Urinary bladder (tissue), 4 donors: ENCODE data around the gene HSD3B7. TPM values are rescaled to one million over a fixed set of nuclear protein-coding genes. Genes with fewer than 3 reads are reported as not detected.

Source experiments
- DNase-seq: peaks from one replicate; pipeline ENCODE4 v3.0.0-alpha.2; 2015; ENCODE audit errors: extremely low spot score
- H3K27ac ChIP-seq: one replicate; pipeline ENCODE4 v1.5.1; 2013; ENCODE audit warnings: low read depth, mild to moderate bottlenecking, moderate library complexity
- H3K36me3 ChIP-seq: one replicate; pipeline ENCODE4 v1.6.1; 2013; ENCODE audit warnings: mild to moderate bottlenecking, moderate library complexity; ENCODE audit not compliant: insufficient read depth
- H3K4me1 ChIP-seq: one replicate; pipeline ENCODE4 v1.6.1; 2013; ENCODE audit warnings: mild to moderate bottlenecking, moderate library complexity; ENCODE audit not compliant: insufficient read depth
- H3K4me3 ChIP-seq: one replicate; pipeline ENCODE4 v1.5.1; 2013; ENCODE audit warnings: low read depth, low read length
- WGBS: extraction: QIAGEN DNeasy Blood & Tissue Kit; methylation state at CpG from one replicate; pipeline ENCODE4 v1.1.7; 2013; 5-methylcytosine and 5-hydroxymethylcytosine counted together
- polyA plus RNA-seq: library from polyadenylated mRNA; stranded (reverse); fragments of 200-250 nt; gene quantifications from one replicate; pipeline ENCODE4 v1.2.3, GENCODE V29; 2013
- total RNA-seq: library from RNA; depleted of rRNA; stranded (reverse); fragments of >200 nt; gene quantifications from one replicate; pipeline ENCODE4 v1.2.3, GENCODE V29; 2014
- donor health status: healthy with polysubstance abuse.
- donor health status: healthy.

Gene HSD3B7
- total and polyA plus RNA-seq, 2 donors = 11.0 to 20.3 TPM

DNA sequence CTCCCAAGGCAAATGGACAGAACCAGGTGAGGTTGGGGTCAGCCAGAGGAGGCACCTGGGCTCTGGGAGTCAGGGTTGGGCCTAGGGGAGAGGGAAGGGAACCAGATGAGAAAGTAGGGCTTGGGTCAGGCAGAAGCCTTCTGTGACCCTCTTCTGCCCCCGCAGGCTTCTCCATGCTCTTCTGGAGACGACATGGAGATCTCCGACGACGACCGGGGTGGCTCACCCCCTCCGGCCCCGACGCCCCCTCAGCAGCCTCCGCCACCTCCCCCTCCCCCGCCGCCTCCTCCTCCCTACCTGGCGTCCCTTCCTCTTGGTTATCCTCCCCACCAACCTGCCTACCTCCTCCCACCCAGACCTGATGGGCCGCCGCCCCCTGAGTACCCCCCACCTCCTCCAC is 19.6 kb upstream of the HSD3B7 start:
- WGBS = 87% methylated on average over 15 of the region's 15 CpGs
- DNase-seq = no peak
- no peaks in the 10 kb centered on the region for H3K4me1 ChIP-seq
- peaks cover 2% of the 10 kb centered on the region for H3K36me3 ChIP-seq
- no peak overlapping the region for H3K27ac ChIP-seq
- H3K4me3 ChIP-seq = no peak overlapping the region

DNA sequence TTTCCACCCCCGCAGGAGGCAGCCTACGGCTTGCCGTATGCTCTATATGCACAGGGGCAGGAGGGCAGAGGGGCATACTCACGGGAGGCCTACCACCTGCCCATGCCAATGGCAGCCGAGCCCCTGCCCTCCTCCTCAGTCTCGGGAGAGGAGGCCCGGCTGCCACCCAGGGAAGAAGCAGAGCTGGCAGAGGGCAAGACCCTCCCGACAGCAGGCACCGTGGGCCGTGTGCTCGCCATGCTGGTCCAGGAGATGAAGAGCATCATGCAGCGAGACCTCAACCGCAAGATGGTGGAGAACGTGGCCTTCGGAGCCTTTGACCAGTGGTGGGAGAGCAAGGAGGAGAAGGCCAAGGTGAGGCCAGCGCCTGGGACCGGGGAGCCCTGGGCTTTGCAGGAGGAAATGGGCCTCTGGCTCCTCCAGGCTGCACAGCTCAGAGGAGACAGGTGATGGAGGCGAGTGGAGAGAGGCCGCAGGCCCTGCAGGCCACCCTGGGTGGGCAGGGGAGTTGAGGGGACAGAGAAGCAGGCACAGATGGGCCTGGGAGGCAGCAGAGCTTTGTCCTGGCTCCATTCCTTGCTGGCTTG is 18.9 kb upstream of the HSD3B7 start:
- no peak for DNase-seq
- 93% methylated on average over 19 of the region's 19 CpGs for WGBS
- no peak overlapping the region for H3K4me3 ChIP-seq
- H3K36me3 ChIP-seq = peaks cover 4% of the 10 kb centered on the region
- no peak overlapping the region for H3K27ac ChIP-seq
- no peaks in the 10 kb centered on the region for H3K4me1 ChIP-seq

DNA sequence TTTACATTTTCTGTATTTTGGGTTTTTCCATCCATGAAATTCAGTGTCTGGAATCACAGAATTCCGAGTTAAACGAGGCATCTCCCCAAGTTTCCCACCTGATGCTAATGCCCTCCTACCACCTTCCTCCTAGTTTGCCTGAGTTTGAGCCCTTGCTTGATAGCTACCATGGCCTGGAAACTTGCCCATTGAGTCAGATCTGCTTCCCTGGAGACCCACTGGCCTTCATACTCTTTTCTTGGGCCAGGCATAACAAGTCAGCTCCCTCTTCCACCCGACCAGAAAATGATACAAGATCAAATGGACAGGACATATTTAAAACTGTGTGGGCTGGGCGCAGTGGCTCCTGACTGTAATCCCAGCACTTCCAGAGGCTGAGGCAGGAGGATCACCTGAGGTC is 17.2 kb upstream of the HSD3B7 start:
- H3K4me3 ChIP-seq = no peak overlapping the region
- no peak overlapping the region for H3K27ac ChIP-seq
- no peak for DNase-seq
- no peaks in the 10 kb centered on the region for H3K4me1 ChIP-seq
- peaks cover 4% of the 10 kb centered on the region for H3K36me3 ChIP-seq
- WGBS = 93% methylated on average over 4 of the region's 4 CpGs

DNA sequence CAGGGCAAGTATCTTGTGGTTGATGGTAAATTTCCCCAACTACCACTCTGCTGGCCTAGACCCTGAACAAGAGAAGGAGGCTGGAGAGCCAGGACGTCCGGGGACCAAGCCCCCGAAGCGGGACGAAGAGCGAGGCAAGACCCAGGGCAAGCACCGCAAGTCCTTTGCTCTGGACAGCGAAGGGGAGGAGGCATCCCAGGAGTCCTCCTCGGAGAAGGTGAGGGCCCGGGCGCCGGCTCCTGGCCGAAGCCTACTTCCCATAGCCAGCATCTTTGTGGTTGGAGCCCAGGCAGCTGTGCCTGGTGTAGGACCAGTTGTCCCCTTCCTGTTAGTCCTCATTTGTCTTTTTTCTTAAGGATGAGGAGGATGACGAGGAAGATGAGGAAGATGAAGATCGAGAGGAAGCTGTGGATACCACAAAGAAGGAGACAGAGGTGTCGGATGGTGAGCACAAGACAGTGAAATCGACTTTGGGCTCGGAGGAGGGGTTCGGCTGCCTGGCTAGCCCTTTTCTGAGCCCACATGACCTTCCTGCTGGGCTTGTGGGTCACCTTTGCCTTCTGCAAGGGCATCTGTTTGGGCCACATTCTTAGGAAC is 15.7 kb upstream of the HSD3B7 start:
- H3K36me3 ChIP-seq = peaks cover 4% of the 10 kb centered on the region
- no peak overlapping the region for H3K27ac ChIP-seq
- no peak for DNase-seq
- H3K4me3 ChIP-seq = no peak overlapping the region
- 95% methylated on average over 19 of the region's 19 CpGs for WGBS
- H3K4me1 ChIP-seq = no peaks in the 10 kb centered on the region

DNA sequence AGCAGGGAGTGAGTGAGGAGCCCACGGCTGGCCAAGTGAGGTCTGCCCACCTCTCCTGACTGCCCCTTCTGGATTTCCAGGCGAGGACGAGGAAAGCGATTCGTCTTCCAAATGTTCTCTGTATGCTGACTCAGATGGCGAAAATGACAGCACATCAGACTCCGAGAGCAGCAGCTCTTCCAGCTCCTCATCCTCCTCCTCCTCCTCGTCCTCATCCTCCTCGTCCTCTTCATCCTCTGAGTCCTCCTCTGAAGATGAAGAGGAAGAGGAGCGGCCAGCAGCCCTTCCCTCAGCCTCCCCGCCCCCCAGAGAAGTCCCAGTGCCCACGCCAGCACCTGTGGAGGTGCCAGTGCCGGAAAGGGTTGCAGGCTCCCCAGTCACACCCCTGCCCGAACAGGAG is 13.7 kb upstream of the HSD3B7 start:
- peaks cover 2% of the 10 kb centered on the region for H3K36me3 ChIP-seq
- 94% methylated on average over 14 of the region's 14 CpGs for WGBS

DNA sequence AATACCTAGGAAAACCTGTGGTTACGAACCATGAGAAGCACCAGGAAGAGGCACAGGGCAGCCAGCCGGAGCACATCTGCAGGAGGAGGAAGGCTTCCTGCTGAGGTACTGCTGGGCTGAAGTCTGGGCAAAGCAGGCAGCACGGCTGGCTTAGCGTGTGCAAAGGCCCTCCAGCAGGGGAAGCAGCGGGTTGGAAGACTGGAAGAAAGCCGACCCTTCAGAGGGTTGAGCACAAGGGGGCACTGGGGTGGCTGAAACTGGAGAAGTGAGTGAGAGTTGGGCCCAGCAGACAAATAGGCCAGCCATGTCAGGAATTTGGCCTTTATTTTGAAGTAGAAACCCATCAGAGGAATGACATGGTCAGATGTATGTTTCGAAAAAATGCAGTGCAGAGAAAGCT is 12.1 kb upstream of the HSD3B7 start:
- peaks cover 2% of the 10 kb centered on the region for H3K36me3 ChIP-seq
- no peak for DNase-seq
- WGBS = 85% methylated on average over 7 of the region's 7 CpGs
- no peak overlapping the region for H3K4me3 ChIP-seq
- no peak overlapping the region for H3K27ac ChIP-seq
- no peaks in the 10 kb centered on the region for H3K4me1 ChIP-seq

More for the DNA sequence above, 13.7 kb upstream of the HSD3B7 start:
- no peak for DNase-seq
- Histone ChIP-seq H3K4me1 (no peaks in the 10 kb centered on the region), H3K4me3 (no peak overlapping the region), H3K27ac (no peak overlapping the region)

DNA sequence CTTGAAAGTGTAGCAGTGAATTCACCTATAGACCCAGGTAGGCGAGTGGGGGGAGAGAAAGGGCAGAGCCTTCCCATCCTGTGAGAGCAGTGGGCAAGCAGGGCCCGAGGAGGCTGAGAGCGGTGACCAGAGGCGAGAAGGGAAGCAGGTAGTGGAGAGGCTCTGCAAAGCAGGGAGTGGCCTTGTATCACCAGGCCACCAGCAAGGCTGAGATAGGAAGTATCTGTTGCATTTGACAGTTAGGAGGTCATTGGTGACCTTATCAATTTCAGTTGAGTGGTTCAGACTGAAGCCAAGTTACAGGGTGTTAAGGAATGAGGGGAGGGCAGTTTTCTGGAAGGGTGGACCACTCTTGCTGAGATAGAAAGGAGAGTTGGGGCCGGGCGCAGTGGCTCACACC is 10.7 kb upstream of the HSD3B7 start:
- H3K4me1 ChIP-seq = no peaks in the 10 kb centered on the region
- no peak overlapping the region for H3K4me3 ChIP-seq
- no peak overlapping the region for H3K27ac ChIP-seq
- peaks cover 3% of the 10 kb centered on the region for H3K36me3 ChIP-seq
- no peak for DNase-seq
- WGBS = 96% methylated on average over 6 of the region's 6 CpGs

DNA sequence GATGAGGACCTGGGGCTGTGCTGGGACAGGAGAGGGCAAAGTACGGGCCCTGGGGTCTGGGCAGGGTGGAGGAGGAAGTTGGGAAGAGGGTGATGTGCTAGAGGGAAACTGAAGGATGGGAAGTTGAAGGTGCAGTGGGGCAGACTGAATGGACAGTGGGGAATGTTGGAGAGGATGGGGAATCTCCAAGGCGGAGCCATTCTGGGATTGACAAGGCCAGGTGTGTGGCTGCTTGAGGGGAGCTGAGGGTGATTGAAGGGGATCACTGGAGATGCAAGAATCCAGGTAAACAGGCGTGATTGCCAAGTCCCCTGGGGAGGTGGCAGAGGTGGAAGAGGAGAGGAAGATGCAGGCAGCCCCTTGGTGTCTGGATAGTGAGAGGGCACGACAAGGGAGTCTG is 8.5 kb upstream of the HSD3B7 start:
- H3K4me3 ChIP-seq = no peak overlapping the region
- no peak overlapping the region for H3K27ac ChIP-seq
- 96% methylated on average over 4 of the region's 4 CpGs for WGBS
- H3K4me1 ChIP-seq = no peaks in the 10 kb centered on the region
- H3K36me3 ChIP-seq = peaks cover 11% of the 10 kb centered on the region
- no peak for DNase-seq

DNA sequence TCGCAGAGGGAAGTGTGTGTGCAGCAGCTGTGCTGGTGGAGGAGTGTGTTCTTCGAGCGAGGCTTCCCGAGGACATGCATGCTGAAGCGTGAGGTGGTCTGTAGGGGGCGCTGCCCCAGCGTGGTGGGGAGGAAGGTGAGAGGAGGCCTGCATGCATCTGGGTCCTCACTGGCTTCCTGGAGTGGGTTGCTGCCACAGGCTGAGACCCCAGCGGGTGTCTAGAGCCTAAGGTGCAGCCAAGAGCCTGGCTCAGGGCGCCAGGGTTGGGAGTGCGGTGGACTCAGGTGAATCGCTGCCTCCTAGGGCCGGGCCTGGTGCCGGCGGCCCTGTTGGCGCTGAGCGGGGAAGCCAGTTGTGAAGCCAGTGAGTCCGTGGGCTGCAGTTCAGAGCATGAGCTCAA is 7.5 kb upstream of the HSD3B7 start:
- H3K4me3 ChIP-seq = no peak overlapping the region
- peaks cover 12% of the 10 kb centered on the region for H3K36me3 ChIP-seq
- 86% methylated on average over 17 of the region's 17 CpGs for WGBS
- no peaks in the 10 kb centered on the region for H3K4me1 ChIP-seq
- no peak overlapping the region for H3K27ac ChIP-seq
- DNase-seq = no peak

DNA sequence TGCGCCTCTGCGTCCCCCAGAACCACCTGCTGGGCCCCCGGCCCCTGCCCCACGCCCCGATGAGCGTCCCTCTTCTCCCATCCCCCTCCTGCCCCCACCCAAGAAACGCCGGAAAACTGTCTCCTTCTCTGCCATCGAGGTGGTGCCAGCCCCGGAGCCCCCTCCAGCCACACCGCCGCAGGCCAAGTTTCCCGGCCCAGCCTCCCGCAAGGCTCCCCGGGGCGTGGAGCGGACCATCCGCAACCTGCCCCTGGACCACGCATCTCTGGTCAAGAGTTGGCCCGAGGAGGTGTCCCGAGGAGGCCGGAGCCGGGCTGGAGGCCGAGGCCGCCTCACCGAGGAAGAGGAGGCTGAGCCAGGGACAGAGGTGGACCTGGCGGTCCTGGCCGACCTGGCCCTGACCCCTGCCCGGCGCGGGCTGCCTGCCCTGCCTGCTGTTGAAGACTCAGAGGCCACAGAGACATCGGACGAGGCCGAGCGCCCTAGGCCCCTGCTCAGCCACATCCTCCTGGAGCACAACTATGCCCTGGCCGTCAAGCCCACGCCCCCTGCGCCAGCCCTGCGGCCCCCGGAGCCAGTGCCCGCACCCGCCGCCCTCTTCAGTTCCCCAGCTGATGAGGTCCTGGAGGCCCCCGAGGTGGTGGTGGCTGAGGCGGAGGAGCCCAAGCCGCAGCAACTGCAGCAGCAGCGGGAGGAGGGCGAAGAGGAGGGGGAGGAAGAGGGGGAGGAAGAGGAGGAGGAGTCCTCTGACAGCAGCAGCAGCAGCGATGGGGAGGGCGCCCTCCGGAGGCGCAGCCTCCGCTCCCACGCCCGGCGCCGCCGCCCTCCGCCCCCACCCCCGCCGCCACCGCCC is 5.6 kb upstream of the HSD3B7 start:
- DNase-seq = no peak
- Histone ChIP-seq H3K4me1 (no peaks in the 10 kb centered on the region), H3K36me3 (peaks cover 17% of the 10 kb centered on the region), H3K27ac (no peak overlapping the region), H3K4me3 (no peak overlapping the region)
- WGBS = 92% methylated on average over 62 of the region's 62 CpGs

DNA sequence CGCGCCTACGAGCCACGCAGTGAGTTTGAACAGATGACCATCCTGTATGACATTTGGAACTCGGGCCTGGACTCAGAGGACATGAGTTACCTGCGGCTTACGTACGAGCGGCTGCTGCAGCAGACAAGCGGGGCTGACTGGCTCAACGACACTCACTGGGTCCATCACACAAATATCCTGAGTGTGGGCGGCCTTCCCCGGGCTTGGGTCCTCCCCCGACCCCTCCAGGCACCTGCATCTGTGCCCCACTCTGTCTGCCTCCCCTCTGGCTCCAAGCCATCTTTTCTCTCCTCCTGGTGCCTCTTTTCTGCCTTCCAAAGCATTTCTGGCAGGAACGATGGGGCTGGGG is 5.0 kb upstream of the HSD3B7 start:
- Histone ChIP-seq H3K4me1 (no peaks in the 10 kb centered on the region), H3K27ac (no peak overlapping the region), H3K36me3 (peaks cover 17% of the 10 kb centered on the region), H3K4me3 (no peak overlapping the region)
- no peak for DNase-seq
- WGBS = 89% methylated on average over 15 of the region's 15 CpGs

DNA sequence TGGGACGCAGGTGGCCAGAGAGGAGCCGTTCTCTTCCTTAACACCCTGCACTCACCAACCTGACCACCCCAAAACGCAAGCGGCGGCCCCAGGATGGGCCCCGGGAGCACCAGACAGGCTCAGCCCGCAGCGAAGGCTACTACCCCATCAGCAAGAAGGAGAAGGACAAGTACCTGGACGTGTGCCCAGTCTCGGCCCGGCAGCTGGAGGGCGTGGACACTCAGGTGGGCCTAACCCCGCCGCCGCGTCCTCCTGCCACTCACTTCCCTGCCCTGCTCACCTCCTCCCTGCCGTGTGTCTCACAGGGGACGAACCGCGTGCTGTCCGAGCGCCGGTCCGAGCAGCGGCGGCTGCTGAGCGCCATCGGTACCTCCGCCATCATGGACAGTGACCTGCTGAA is 4.6 kb upstream of the HSD3B7 start:
- DNase-seq = no peak
- H3K4me1 ChIP-seq = no peaks in the 10 kb centered on the region
- no peak overlapping the region for H3K4me3 ChIP-seq
- peaks cover 17% of the 10 kb centered on the region for H3K36me3 ChIP-seq
- no peak overlapping the region for H3K27ac ChIP-seq
- whole genome bisulfite sequencing = 90% methylated on average over 29 of the region's 29 CpGs

DNA sequence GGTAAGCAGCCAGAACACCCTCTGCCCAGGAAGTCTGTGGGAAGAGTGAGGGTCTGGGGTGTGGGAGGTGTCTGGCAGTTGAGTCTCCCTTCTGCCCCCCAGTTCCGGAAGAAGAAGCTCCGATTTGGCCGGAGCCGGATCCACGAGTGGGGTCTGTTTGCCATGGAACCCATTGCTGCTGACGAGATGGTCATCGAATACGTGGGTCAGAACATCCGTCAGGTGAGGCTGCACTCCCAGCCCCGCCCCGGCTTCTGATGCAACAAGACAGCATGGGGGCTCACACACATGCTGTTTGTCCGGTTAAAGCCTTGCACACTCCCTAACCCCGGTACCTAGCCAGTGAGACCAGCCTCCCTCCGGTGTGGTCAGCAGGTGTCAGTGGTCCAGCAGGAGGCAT is 4.0 kb upstream of the HSD3B7 start:
- H3K27ac ChIP-seq = no peak overlapping the region
- H3K4me3 ChIP-seq = no peak overlapping the region
- peaks cover 17% of the 10 kb centered on the region for H3K36me3 ChIP-seq
- no peak for DNase-seq
- H3K4me1 ChIP-seq = no peaks in the 10 kb centered on the region
- WGBS = 94% methylated on average over 14 of the region's 14 CpGs
